ENCODE data around the gene CEACAM4.
"Not testable (repeated sequence)": the region's sequence is repeated elsewhere in the genome, so short reads cannot be mapped to it uniquely, and the experiment has no call there.

DNA sequence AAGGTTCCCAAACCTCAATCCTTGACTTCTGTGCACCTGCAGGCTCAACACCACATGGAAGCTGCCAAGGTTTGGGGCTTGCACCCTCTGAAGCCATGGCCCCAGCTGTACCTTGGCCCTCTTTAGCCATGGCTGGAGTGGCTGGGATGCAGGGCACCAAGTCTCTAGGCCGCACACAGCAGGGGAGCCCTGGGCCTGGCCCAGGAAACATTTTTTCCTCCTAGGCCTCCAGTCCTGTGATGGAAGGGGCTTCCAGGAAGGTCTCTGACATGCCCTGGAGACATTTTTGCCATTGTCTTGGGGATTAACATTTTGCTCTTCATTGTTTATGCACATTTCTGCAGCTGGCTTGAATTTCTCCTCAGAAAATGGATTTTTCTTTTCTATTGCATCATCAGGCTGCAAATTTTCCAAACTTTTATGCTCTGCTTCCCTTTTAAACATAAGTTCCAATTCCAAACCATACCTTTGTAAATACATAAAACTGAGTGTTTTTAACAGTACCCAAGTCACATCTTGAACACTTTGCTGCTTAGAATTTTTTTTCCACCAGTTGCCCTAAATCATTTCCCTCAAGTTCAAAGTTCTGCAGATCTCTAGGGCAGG, 44.2 kb downstream of the CEACAM4 start:
- not testable (repeated sequence) for TF ChIP-seq POLR2A, POLR2AphosphoS5 (IDR thresholded peaks at IDR 0.05)
- TF ChIP-seq, protein P1, sequence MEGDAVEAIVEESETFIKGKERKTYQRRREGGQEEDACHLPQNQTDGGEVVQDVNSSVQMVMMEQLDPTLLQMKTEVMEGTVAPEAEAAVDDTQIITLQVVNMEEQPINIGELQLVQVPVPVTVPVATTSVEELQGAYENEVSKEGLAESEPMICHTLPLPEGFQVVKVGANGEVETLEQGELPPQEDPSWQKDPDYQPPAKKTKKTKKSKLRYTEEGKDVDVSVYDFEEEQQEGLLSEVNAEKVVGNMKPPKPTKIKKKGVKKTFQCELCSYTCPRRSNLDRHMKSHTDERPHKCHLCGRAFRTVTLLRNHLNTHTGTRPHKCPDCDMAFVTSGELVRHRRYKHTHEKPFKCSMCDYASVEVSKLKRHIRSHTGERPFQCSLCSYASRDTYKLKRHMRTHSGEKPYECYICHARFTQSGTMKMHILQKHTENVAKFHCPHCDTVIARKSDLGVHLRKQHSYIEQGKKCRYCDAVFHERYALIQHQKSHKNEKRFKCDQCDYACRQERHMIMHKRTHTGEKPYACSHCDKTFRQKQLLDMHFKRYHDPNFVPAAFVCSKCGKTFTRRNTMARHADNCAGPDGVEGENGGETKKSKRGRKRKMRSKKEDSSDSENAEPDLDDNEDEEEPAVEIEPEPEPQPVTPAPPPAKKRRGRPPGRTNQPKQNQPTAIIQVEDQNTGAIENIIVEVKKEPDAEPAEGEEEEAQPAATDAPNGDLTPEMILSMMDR (IDR thresholded peaks at IDR 0.05), result not testable (repeated sequence)
